GM19328 (cell line): Measurements from ENCODE around the gene NPAS2.

Experiments used
- ATAC-seq: cut with Tn5 transposase; IDR thresholded peaks from one replicate; pipeline ENCODE4 v1.9.1; 2021; ENCODE audit warnings: mild to moderate bottlenecking, moderate library complexity; ENCODE audit not compliant: unreplicated experiment

Gene NPAS2

GRCh38 chr2:100986157-100986556 lies 166.2 kb downstream of the NPAS2 start:
- ATAC-seq = no peak

- ATAC-seq = no peak
These were observed 167.6 kb downstream of the NPAS2 start for GRCh38 chr2:100987536-100987935.

- no peak for ATAC-seq
These were observed 168.0 kb downstream of the NPAS2 start for GRCh38 chr2:100987974-100988373.

- ATAC-seq = no peak
These were observed 168.9 kb downstream of the NPAS2 start for GRCh38 chr2:100988630-100989417.

GRCh38 chr2:100989666-100990065 lies 169.7 kb downstream of the NPAS2 start:
- ATAC-seq = no peak

GRCh38 chr2:100990166-100990565 lies 170.2 kb downstream of the NPAS2 start:
- ATAC-seq = no peak

- ATAC-seq = no peak
These were observed 170.9 kb downstream of the NPAS2 start for GRCh38 chr2:100990650-100991403.

- ATAC-seq = no peak
These were observed 171.4 kb downstream of the NPAS2 start for GRCh38 chr2:100991404-100991773.

GRCh38 chr2:100992262-100992661 lies 172.3 kb downstream of the NPAS2 start:
- no peak for ATAC-seq

GRCh38 chr2:100993294-100993693 lies 173.4 kb downstream of the NPAS2 start:
- no peak for ATAC-seq

- ATAC-seq = no peak
These were observed 175.6 kb downstream of the NPAS2 start for GRCh38 chr2:100995309-100996075.

- no peak for ATAC-seq
These were observed 177.7 kb downstream of the NPAS2 start for GRCh38 chr2:100997509-100998234.

- no peak for ATAC-seq
These were observed 178.3 kb downstream of the NPAS2 start for GRCh38 chr2:100998235-100998573.

- ATAC-seq = no peak
These were observed 180.1 kb downstream of the NPAS2 start for GRCh38 chr2:100999995-101000394.

- peak; percentile 87 for ATAC-seq
These were observed 182.0 kb downstream of the NPAS2 start, which contains the start of gene RPL31 for GRCh38 chr2:101001691-101002561. Gene RPL31, plus strand, starts transcription at chr2:101002289. Its CDS starts 413 bp downstream, at chr2:101002702.

- no peak for ATAC-seq
These were observed 182.8 kb downstream of the NPAS2 start for GRCh38 chr2:101002562-101003277.

- no peak for ATAC-seq
These were observed 183.4 kb downstream of the NPAS2 start for GRCh38 chr2:101003278-101003775.

GRCh38 chr2:101004620-101005325 lies 184.8 kb downstream of the NPAS2 start:
- ATAC-seq = no peak
